T follicular helper cell (primary cell): Measurements from ENCODE around the gene SYT1.
"Not testable (repeated sequence)": the region's sequence is repeated elsewhere in the genome, so short reads cannot be mapped to it uniquely, and the experiment has no call there.

Experiments
- DNase-seq: peaks from one replicate; pipeline ENCODE4 v3.0.0-alpha.2; 2020; ENCODE audit warnings: low read depth

SYT1 gene

DNA sequence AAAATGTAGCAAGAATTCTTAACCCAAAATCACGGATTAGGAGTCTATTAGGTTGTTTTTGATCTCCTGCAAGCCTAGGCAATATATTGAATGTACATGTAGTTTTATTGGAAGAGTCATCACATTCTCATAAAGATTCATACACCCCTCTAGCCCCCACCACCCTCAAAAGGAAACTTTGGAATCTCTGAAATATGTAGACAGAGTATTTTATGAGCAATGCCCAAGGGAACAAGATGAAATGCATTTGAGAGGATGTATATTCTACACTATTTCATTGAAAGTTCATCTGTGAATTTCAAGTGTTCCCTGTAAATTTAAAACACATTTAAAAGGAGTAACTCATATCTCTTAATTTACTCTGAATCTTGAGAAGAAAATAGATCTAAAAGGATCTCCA lies 103.7 kb downstream of the SYT1 start:
- no peak for DNase-seq

DNA sequence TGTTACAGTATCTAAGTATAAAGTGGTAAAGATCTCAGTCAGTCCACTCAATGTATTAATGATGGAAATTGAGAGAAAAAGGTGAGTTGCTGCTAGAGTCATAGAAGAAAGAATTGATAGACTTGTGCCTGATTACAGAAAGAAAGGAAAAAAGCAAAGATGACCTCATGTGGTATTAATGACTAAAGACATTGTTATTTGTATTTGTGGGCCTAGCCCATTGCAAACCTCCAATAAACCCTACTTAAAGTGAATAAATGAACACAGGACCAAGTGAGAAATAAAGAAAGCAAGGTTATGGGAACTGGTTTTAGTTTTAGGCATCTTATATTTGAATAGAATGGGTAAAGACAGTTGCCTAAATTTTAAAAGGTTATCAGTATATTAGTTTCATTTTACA lies 105.5 kb downstream of the SYT1 start:
- DNase-seq: no peak

DNA sequence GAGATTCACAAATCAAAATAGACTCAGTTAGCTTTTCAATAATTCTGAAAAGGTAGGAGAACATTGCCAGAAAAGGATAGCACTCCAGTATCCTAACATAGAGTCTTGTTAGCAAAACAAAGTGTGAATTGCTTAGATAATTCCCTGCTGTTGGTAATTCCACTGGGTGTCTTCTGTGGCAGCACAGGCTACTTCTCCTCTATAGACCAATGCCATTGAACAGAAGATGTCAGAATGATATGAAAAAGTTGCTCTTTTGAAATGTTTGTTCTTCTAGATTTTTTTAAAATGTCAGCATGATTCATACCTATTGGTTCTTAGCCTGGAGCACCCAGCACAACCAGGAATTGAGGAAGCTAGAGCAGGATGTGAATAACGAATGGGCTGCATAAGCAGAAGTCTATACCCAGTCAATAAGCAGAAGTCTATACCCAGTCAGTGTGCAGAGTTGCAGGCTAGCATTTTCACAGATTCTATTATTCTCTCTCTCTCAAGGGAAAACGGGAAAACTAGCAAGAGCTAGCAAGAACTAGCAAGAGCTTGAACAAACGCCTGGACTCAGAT lies 112.8 kb downstream of the SYT1 start:
- DNase-seq: no peak

DNA sequence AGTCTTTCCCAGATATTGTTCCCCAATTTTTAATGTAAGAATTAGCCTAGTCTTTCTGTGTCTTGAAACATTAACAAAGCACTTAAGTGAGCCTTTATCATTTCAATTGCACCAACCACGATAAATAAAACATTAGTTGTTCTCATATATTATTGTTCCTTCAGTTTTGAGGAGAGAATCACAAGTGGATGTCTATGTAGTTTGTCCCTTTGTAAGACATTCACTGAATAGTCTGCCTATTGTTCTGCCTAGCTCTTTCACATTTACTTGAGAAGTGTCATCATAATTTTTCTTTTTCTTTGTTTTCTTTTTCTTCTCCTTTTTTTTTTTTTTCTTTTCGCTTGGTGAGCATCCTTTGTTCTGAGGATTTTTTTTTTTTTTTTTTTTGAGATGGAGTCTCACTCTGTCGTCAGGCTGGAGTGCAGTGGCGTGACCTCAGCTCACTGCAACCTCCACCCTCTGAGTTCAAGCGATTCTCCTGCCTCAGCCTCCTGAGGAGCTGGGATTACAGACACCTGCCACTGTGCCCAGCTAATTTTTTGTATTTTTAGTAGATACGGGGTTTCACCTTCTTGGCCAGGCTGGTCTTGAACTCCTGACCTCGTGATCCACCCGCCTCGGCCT lies 129.7 kb downstream of the SYT1 start:
- no peak for DNase-seq

DNA sequence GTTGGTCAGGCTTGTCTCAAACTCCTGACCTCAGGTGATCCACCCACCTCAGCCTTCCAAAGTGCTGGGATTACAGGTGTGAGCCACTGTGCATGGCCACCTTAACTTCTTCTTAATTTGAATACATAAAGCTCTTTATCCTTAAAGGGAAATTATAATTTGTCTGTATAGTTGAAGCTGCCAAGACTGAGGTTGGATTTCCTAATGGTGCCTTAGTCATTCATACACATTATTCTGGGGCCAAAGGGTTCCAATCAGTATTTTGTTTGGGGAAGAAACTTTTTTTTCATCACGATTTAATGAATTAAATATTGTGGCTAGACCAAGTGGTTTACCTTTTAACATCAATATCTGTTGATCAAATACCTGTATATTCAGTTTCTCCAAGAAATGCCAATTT lies 135.9 kb downstream of the SYT1 start:
- DNase-seq: no peak

DNA sequence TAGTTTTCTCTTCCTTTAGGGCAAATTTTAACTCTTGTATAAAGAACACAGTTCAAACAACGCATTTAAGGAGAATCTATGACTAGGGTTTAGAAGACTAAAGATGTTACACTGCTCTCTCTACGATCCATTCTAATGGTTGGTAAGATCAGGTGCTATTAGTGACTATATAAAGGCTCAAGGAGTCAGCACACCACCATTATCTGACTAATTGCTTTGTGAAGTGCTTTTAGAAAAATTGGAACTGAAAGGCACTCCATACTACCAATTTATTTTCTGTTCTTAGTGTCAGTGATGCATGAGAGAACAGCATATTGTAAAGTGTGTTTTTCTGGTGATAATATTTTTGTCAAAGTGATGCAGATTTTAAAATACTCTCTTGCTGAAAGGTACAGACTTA lies 136.8 kb downstream of the SYT1 start:
- no peak for DNase-seq

DNA sequence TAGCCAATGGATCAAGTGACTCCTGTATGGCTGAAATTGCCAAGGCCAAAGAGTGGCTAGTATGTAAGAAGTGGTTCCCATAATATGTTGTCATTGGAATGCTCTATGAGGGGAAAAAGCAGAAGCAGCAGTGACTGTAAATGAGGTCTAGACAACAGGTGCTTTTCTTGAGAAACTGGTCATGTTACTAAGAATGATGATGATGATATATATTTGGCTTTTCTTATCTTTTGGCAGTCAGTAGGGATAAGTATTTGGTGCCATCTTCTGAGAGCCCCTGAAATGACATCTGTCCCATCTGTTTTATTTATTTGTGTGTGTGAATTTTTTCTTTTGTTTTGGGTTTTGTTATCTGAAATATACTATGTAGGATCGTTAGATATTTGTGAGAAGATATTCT lies 141.7 kb downstream of the SYT1 start:
- DNase-seq: no peak

DNA sequence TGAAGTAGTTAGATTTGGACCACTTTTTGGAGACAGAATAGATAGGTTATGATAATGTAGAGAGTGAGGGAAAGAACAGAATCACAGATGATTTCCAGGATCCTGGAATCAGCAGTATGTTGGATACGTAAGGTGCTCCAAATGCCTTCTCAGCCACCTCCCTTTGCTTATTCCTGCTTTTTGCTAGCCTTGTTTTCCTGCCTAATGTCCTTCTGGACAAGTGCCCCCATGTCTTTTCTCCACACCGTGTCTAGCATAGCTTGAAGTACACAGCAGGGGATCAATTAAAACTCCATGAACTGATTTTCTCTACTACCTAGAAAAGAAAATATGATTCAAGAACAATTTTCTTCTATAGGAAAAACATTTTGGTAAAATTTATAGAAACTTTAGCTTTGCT lies 144.0 kb downstream of the SYT1 start:
- no peak for DNase-seq

DNA sequence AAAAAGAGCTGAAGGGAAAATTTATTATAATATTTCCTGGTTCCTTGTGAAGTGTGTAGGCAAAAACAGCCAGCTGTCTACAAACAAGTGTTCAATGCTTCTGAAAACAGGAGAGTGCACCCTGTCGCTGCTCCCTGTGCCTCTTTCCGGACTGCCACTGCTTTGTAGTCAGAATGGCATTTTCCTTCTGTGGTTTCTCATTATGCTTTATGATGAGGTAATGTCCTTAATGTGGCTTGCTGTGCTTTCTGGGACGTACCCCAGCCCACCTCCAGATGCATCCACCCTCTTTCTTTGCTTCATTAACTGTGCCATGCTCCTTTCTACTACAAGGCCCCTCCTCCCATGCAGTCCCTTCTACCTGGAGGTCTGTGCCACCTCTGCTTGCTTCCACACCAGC lies 148.1 kb downstream of the SYT1 start:
- no peak for DNase-seq

DNA sequence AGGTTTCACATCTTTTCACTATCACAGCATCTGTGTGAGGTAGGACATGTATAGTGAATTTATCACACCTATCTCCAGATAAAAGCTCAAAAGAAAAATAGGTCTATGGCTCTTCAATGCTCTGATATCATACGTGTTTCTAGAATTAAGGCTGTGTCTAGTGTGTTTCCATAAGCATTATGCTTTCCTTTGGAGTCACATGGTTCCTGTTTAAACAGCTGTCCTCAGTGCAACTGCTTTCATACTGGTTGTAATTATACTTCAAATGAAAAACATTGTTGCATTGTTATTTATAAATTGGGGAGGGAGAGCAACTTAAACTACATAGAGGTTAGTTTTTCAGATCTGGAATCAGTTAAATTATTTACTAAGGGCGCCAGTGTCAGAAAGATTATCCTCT lies 151.6 kb downstream of the SYT1 start:
- DNase-seq: no peak

DNA sequence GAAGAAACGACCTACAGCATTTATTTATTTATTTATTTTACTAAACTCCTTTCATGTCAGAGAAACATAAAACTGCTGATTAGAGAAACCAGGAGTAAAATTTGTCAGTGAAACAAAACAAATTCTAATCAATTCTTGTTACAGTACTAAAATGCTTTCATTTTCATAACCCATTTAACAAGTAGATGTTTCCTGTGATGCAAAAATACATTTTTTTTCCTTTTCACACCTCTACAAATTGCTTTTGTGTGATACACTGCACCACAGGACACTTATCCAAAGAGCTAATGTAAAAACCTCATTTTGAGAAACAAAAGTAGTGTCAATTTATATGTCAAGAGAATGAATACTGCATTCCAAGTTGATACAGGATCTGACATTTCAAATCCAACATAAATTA lies 155.1 kb downstream of the SYT1 start:
- DNase-seq: no peak

DNA sequence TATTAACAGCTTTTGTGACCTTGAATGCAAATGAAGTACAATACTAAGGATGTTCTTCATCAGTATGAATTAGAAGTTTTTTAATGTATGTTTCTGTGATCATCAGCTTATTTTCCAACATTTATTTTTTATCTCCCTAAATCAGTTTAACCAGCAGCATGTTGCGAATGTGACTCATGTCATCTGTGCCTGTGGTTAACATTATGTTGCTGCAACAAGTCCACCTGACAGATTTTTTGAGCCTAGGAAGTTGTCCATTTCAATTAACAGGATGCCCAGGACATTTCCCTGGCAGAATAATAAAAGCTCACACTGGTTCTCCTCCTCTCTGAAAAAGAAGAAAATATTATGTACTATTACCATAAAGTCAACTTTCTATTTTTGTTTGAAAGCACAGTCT lies 155.5 kb downstream of the SYT1 start:
- DNase-seq: no peak

DNA sequence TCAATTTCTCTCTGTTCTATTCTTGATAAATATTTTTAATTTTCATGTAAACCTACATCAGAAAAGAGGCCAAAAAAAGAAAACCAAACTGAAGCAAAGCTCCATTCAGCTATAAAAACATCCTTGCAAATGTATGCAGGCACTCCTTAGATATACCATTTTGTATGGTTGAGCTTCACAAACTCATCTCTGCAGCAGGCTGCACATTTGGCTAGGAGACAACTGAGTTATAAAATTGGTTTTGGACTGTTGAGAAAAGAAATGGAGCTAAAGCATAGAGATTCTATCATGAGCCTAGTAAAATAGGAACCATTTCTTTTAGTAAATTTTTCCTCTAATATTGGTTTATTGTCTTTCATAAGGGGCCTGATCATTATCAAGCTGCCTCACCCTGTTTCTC lies 156.4 kb downstream of the SYT1 start:
- DNase-seq: no peak

DNA sequence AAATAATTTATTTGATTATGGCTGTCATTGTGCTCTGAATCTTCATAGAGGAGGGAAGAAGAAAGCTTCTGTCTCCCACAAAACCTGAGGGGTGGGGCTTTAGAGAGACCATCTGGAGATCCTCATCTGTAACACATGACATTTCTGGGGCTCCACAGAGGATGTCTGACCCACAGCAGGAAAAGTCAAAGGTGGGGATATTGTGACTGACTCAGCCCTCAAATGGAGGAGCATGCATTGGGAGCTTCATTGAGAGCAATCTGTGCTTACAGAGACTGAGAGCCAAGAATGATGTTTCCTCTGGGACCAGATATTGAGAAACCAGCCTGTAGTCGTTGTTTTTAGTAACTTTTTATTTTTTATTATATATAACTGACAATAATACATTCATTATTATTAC lies 158.7 kb downstream of the SYT1 start:
- DNase-seq: no peak

DNA sequence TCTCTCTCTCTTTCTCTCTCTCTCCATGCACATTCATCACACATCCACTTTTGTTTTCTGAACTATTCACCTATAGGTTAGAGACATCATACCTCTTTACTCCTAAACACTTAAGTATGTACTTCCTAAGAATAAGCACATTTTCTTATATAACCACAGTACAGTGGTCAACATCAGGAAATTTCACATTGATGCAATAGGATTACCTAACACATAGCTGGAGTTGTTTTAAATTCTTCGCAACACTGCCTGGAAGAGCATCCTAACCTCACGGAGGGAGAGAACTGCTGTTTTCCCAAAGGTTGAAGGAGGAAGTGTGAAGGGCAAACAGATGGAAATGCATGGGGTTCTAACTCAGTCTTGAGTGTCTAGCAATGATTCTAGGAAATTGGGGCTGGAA lies 159.2 kb downstream of the SYT1 start:
- no peak for DNase-seq

DNA sequence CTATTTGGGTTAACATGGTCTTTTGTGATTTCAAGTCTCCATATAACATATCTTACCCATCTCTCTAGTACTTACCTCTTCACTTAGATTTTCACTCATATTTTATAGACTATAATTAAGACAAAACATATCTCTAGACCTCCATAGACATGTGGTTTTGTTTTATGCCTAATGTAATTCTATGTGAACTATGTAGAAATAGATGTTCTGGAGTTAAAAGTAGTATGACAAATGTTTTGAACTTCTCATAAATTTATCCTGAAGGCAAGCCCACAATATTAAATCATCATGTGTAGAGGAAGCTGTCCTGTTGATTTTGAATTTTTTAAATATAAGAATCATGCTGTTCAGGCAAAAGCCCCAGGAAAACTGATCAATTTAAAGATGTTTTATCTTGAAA lies 169.2 kb downstream of the SYT1 start:
- no peak for DNase-seq

DNA sequence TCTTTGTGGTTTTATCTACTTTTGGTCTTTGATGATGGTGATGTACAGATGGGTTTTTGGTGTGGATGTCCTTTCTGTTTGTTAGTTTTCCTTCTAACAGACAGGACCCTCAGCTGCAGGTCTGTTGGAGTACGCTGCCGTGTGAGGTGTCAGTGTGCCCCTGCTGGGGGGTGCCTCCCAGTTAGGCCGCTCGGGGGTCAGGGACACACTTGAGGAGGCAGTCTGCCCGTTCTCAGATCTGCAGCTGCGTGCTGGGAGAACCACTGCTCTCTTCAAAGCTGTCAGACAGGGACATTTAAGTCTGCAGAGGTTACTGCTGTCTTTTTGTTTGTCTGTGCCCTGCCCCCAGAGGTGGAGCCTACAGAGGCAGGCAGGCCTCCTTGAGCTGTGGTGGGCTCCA lies 180.2 kb downstream of the SYT1 start:
- not testable (repeated sequence) for DNase-seq

DNA sequence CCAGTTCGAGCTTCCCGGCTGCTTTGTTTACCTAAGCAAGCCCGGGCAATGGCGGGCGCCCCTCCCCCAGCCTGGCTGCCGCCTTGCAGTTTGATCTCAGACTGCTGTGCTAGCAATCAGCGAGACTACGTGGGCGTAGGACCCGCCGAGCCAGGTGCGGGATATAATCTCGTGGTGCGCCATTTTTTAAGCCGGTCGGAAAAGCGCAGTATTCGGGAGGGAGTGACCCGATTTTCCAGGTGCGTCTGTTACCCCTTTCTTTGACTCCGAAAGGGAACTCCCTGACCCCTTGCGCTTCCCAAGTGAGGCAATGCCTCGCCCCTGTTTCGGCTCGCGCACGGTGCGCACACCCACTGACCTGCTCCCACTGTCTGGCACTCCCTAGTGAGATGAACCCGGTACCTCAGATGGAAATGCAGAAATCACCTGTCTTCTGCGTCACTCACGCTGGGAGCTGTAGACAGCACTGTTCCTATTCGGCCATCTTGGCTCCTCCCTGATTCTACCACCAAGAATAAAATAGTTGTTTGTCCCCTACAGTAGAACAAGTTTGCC lies 180.7 kb downstream of the SYT1 start:
- DNase-seq: not testable (repeated sequence)

DNA sequence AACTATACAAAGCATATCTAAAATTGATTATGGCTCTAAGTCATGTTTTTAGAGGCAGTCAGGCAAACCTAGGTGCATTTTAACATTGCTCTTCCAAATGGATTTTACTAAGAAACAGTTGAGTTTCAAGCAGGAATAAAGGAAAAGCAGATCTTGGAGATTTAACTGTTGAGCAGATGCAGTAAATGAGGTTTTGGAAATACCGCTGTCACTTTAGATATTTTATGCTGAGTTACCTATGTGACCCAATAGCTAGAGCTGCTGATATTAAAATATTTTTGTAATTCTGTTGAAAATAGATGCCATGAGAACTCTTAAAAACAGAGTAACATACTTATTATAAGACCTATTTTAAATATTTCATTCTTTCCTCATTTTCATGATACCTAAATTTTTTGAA lies 181.4 kb downstream of the SYT1 start:
- DNase-seq: no peak

DNA sequence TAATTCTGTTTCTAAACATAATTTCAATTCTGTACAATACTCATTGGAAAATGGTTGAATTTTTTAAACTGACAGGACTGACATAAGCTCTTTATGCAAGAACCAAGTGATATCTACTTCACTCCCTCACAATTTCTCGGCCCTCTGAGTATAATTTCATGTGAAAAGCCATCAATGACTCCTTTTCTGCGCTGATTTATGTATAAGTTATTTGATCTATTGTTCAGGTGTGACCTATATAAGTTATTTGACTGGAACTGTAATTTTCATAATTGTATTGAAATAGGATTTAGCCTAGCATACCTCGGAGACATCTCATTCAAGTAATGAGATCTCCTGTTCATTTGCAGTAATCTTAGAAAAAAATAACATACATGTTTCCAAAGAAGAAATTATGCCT lies 184.4 kb downstream of the SYT1 start:
- no peak for DNase-seq

DNA sequence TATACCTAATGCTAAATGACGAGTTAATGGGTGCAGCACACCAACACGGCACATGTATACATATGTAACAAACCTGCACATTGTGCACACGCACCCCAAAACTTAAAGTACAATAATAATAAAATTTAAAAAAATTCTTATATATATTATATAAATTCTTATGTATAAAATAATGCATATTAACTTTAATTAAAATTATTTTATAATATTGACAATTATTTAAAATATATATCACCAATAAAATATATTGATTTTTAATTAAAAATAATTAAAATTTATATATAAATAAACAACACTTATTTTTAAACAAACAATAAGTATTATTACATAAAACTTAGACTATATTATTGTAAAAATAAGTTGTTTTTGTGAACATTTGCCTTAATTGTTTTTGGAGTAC lies 188.8 kb downstream of the SYT1 start:
- DNase-seq: no peak

DNA sequence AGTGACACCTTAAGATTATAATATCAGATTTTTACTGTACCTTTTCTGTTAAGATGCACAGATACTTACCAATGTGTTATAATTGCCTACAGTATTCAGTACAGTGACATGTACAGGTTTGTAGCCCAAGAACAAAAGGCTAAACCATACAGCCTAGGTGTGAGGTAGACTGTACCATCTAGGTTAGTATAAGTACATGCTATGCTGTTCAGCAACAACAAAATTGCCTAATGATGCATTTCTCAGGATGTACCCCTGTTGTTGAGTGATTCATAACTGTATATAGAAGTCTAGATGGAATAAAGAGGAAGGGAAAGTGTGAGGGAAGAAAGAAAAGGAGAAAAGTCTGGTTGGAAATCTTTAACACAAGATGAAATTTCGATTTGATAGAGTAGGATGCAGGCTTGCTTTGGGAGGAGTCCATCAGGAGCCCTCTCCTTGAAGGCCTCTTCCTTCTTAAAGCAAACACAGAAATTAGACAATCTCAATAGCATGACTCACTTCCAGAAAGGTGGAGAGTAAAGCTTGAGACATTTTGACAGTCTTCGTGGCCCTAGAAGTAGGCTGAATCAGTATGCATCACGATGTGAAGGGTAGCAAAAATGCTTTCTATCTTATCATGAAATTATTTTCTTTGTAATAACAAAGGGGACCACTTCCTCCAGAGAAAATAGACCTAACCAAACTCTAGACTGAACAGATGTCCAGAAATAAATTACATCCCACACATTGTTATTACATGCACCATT lies 191.5 kb downstream of the SYT1 start:
- DNase-seq: no peak

DNA sequence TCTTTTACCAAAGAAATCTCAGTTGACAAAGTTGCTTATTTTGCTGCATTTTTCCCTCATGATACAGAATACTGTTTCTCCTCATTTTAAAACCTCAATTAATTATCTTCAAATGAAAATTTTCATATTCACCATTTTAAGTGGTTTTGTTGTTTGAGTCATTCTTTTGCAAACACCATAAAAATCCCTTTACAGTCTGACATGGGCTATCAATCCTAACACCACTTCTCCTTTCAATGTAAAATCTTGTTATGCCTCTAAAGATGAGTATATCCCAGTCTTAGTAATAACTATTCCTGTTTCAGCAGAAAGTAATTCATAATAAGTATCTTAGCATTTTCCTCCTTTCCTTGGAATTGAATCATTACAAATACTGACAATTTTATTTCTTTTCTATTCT lies 192.2 kb downstream of the SYT1 start:
- DNase-seq: no peak
